Esophagus muscularis mucosa (tissue), 4 donors: Measurements from ENCODE around the gene SAP130. TPM values are rescaled to one million over a fixed set of nuclear protein-coding genes. Genes with fewer than 3 reads are reported as not detected.

ENCODE experiments used
- DNase-seq: peaks from one replicate; pipeline ENCODE4 v3.0.0-alpha.2; 2017; ENCODE audit errors: extremely low spot score
- H3K27ac ChIP-seq, 4 donors: fragments of 200-600 bp; sonication (generic); replicated peaks in 1 of 4; 1 replicate in 3 of 4; 2 replicates in 1 of 4; pipeline ENCODE4 v1.5.1; 2016 to 2019; ENCODE audit warnings: mild to moderate bottlenecking in 1 of 4
- H3K27me3 ChIP-seq, 4 donors: fragments of 200-600 bp; sonication (generic); one replicate each; pipeline versions ENCODE4 v1.5.1 to v1.6.0; 2016 to 2019
- H3K36me3 ChIP-seq, 4 donors: fragments of 200-600 bp; sonication (generic); one replicate each; pipeline ENCODE4 v1.5.1; 2016 to 2019
- H3K4me1 ChIP-seq, 4 donors: fragments of 200-600 bp; sonication (generic); one replicate each; pipeline ENCODE4 v1.5.1; 2016 to 2019
- H3K4me3 ChIP-seq, 4 donors: fragments of 200-600 bp; sonication (generic); 1 replicate in 2 of 4; 2 replicates in 2 of 4; pipeline ENCODE4 v1.5.1; 2016 to 2019; ENCODE audit warnings: mild to moderate bottlenecking in 4 of 4, moderate library complexity in 1 of 4
- H3K9me3 ChIP-seq, 4 donors: fragments of 200-600 bp; sonication (generic); 1 replicate in 3 of 4; 2 replicates in 1 of 4; pipeline ENCODE4 v1.5.1; 2016 to 2019
- EP300 ChIP-seq: sonication (generic); formaldehyde crosslinking; IDR thresholded peaks from one replicate; pipeline ENCODE4 v1.6.1; 2017; ENCODE audit warnings: antibody characterized with exemption
- POLR2A ChIP-seq: fragments of 450-650 bp; IDR thresholded peaks from one replicate; pipeline ENCODE4 v1.6.1; 2017; ENCODE audit warnings: antibody characterized with exemption, moderate library complexity, mild to moderate bottlenecking, low read depth
- POLR2AphosphoS5 ChIP-seq, 2 donors: sonication (generic); formaldehyde crosslinking; IDR thresholded peaks; one replicate each; pipeline ENCODE4 v1.6.1; 2017; ENCODE audit warnings: antibody characterized with exemption in 2 of 2
- WGBS: methylation state at CpG from one replicate; pipeline ENCODE4 v1.1.5; 2018; 5-methylcytosine and 5-hydroxymethylcytosine counted together
- intact Hi-C: fragments of 100-400 bp; cut with DNase I; formaldehyde crosslinking; loops from one replicate; pipeline ENCODE4 v1.15.1; 2023
- total RNA-seq, 4 donors: library from RNA; depleted of rRNA; stranded (reverse); fragments of >200 nt; gene quantifications; one replicate each; pipeline versions ENCODE4 v1.1.0 to v1.2.1, GENCODE V29; 2016
- TF ChIP-seq, protein P1 (sequence below), 3 experiments: fragments of 200-600 bp in 2 of 3; fragments of 450-650 bp in 1 of 3; sonication (generic) in 2 of 3; IDR thresholded peaks; one replicate each; pipeline ENCODE4 v1.5.1; 2017 to 2019; ENCODE audit warnings: antibody characterized with exemption in 3 of 3, mild to moderate bottlenecking in 2 of 3, moderate library complexity in 1 of 3

Gene SAP130
- total RNA-seq, 4 donors from 2014 or later: 6.8 to 12.3 (median 10.7) TPM

- Histone ChIP-seq H3K4me3 (peak overlapping the region in 2 of 4 donors; percentile 0 to 23), H3K36me3 (peaks cover 24 to 71% (median 61%) of the 10 kb centered on the region in 4 donors), H3K27ac (peak overlapping the region; percentile 57 to 72 (median 64)), H3K27me3 (no peaks in the 10 kb centered on the region), H3K9me3 (no peaks in the 10 kb centered on the region), H3K4me1 (peaks cover 16 to 23% (median 18%) of the 10 kb centered on the region in 4 donors)
- intact Hi-C loops: no loop called here
- no peak for DNase-seq
- TF ChIP-seq POLR2A (no peak), POLR2AphosphoS5 (IDR thresholded peaks at IDR 0.05) (peak; percentile 35 to 66)
- 41% methylated on average over 6 of the region's 6 CpGs for WGBS
Measured at GRCh38 chr2:127953128-127953718, 74.6 kb downstream of the SAP130 start.

GRCh38 chr2:127951026-127951425 lies 76.8 kb downstream of the SAP130 start:
- no peak for TF ChIP-seq POLR2A
- TF ChIP-seq EP300: no peak
- TF ChIP-seq, protein P1, sequence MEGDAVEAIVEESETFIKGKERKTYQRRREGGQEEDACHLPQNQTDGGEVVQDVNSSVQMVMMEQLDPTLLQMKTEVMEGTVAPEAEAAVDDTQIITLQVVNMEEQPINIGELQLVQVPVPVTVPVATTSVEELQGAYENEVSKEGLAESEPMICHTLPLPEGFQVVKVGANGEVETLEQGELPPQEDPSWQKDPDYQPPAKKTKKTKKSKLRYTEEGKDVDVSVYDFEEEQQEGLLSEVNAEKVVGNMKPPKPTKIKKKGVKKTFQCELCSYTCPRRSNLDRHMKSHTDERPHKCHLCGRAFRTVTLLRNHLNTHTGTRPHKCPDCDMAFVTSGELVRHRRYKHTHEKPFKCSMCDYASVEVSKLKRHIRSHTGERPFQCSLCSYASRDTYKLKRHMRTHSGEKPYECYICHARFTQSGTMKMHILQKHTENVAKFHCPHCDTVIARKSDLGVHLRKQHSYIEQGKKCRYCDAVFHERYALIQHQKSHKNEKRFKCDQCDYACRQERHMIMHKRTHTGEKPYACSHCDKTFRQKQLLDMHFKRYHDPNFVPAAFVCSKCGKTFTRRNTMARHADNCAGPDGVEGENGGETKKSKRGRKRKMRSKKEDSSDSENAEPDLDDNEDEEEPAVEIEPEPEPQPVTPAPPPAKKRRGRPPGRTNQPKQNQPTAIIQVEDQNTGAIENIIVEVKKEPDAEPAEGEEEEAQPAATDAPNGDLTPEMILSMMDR (IDR thresholded peaks at IDR 0.05): no peak
- no peak for TF ChIP-seq POLR2AphosphoS5 (IDR thresholded peaks at IDR 0.05)
- 92% methylated on average over 4 of the region's 4 CpGs for WGBS
- DNase-seq: no peak
- H3K27me3 ChIP-seq: no peaks in the 10 kb centered on the region
- H3K27ac ChIP-seq: no peak overlapping the region
- no peak overlapping the region for H3K4me3 ChIP-seq
- intact Hi-C loops: no loop called here
- no peaks in the 10 kb centered on the region for H3K9me3 ChIP-seq
- peaks cover 16 to 23% (median 18%) of the 10 kb centered on the region in 4 donors for H3K4me1 ChIP-seq
- H3K36me3 ChIP-seq: peaks cover 38 to 74% (median 65%) of the 10 kb centered on the region in 4 donors

GRCh38 chr2:127950264-127950663 lies 77.6 kb downstream of the SAP130 start:
- Histone ChIP-seq H3K9me3 (no peaks in the 10 kb centered on the region), H3K36me3 (peaks cover 43 to 74% (median 68%) of the 10 kb centered on the region in 4 donors), H3K27ac (no peak overlapping the region), H3K4me3 (no peak overlapping the region), H3K27me3 (no peaks in the 10 kb centered on the region), H3K4me1 (peaks cover 16 to 23% (median 18%) of the 10 kb centered on the region in 4 donors)
- intact Hi-C loops: no loop called here
- 86% methylated on average over 2 of the region's 2 CpGs for WGBS
- no peak for DNase-seq
- TF ChIP-seq POLR2AphosphoS5 (IDR thresholded peaks at IDR 0.05) (no peak), EP300 (no peak), POLR2A (no peak)
- TF ChIP-seq, protein P1 (IDR thresholded peaks at IDR 0.05): no peak

GRCh38 chr2:127945281-127945680 lies 82.6 kb downstream of the SAP130 start:
- Histone ChIP-seq H3K9me3 (no peaks in the 10 kb centered on the region), H3K27me3 (no peaks in the 10 kb centered on the region), H3K4me3 (no peak overlapping the region), H3K4me1 (no peaks in the 10 kb centered on the region), H3K36me3 (peaks cover 73 to 100% (median 85%) of the 10 kb centered on the region in 4 donors), H3K27ac (no peak overlapping the region)
- DNase-seq: no peak
- TF ChIP-seq POLR2AphosphoS5 (IDR thresholded peaks at IDR 0.05) (no peak), POLR2A (no peak), EP300 (no peak)
- TF ChIP-seq, protein P1 (IDR thresholded peaks at IDR 0.05): no peak
- 92% methylated on average over 2 of the region's 2 CpGs for WGBS
- intact Hi-C loops: no loop called here

DNA sequence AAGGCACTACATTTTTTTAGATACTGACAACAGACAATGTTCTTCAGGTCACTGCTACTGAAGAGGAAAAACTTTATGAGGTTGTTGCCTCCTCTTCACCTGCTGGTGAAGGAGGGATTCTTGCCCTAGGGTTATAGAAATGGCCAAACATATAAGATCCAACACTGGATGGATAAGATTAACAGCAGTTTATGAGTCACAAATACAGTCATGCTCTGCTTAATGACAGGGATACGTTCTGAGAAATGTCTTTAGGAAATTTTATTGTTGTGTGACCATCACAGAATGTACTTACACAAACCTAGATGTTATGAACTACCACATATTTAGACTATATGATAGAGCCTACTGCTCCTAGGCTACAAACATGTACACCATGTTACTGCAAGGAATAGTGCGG lies 84.7 kb downstream of the SAP130 start:
- Histone ChIP-seq H3K27ac (no peak overlapping the region), H3K36me3 (peaks cover 52 to 79% (median 64%) of the 10 kb centered on the region in 4 donors), H3K4me3 (no peak overlapping the region), H3K4me1 (no peaks in the 10 kb centered on the region), H3K27me3 (no peaks in the 10 kb centered on the region), H3K9me3 (no peaks in the 10 kb centered on the region)
- TF ChIP-seq EP300: no peak
- WGBS: 85% methylated on average over 2 of the region's 2 CpGs
- intact Hi-C loops: no loop called here
- DNase-seq: no peak

GRCh38 chr2:127942002-127942401 lies 85.9 kb downstream of the SAP130 start:
- WGBS: 91% methylated on average over 6 of the region's 6 CpGs
- TF ChIP-seq EP300: no peak
- TF ChIP-seq POLR2A: no peak
- TF ChIP-seq, protein P1 (IDR thresholded peaks at IDR 0.05): no peak
- no peak for TF ChIP-seq POLR2AphosphoS5 (IDR thresholded peaks at IDR 0.05)

More at GRCh38 chr2:127942002-127942401, 85.9 kb downstream of the SAP130 start:
- DNase-seq: no peak
- peaks cover 42 to 67% (median 57%) of the 10 kb centered on the region in 4 donors for H3K36me3 ChIP-seq
- H3K9me3 ChIP-seq: no peaks in the 10 kb centered on the region
- H3K4me1 ChIP-seq: no peaks in the 10 kb centered on the region
- no peaks in the 10 kb centered on the region for H3K27me3 ChIP-seq
- H3K4me3 ChIP-seq: no peak overlapping the region
- H3K27ac ChIP-seq: no peak overlapping the region
- intact Hi-C loops: no loop called here
